ENCODE data around the gene POLR1B.

GRCh38 chr2:112604952-112605351, 62.7 kb downstream of the POLR1B start:
- TF ChIP-seq POLR2A (IDR thresholded peaks at IDR 0.05; ENCODE audit: low read depth, low read length), result no peak
- TF ChIP-seq POLR2AphosphoS5 (IDR thresholded peaks at IDR 0.05; ENCODE audit: low read depth, low read length), result no peak
